GM12892 (cell line): ENCODE data around the gene MYL7.

Experiments
- POLR2A ChIP-seq: IDR thresholded peaks from 2 replicates; pipeline ENCODE4 v1.6.1; 2011; ENCODE audit warnings: low read depth, low read length, control low read depth
- POLR2AphosphoS5 ChIP-seq: IDR thresholded peaks from 2 replicates; pipeline ENCODE4 v1.6.1; 2011; ENCODE audit warnings: low read depth, low read length, control low read depth
- TAF1 ChIP-seq: IDR thresholded peaks from 2 replicates; pipeline ENCODE4 v1.6.1; 2011; ENCODE audit warnings: low read depth, mild to moderate bottlenecking, control low read depth, low read length, borderline replicate concordance

- TF ChIP-seq POLR2AphosphoS5 (no peak), POLR2A (no peak), TAF1 (no peak)
These were observed at the start of gene MYL7 for GRCh38 chr7:44141221-44141850.
